ENCODE data around the gene TLX3. TPM values are rescaled to one million over a fixed set of nuclear protein-coding genes. Genes with fewer than 3 reads are reported as not detected.
A peak's percentile ranks its signal among the peaks of the same experiment; 100 is the strongest.

The TLX3 gene
- total RNA-seq, 4 donors from 2014 or later = not detected

DNA sequence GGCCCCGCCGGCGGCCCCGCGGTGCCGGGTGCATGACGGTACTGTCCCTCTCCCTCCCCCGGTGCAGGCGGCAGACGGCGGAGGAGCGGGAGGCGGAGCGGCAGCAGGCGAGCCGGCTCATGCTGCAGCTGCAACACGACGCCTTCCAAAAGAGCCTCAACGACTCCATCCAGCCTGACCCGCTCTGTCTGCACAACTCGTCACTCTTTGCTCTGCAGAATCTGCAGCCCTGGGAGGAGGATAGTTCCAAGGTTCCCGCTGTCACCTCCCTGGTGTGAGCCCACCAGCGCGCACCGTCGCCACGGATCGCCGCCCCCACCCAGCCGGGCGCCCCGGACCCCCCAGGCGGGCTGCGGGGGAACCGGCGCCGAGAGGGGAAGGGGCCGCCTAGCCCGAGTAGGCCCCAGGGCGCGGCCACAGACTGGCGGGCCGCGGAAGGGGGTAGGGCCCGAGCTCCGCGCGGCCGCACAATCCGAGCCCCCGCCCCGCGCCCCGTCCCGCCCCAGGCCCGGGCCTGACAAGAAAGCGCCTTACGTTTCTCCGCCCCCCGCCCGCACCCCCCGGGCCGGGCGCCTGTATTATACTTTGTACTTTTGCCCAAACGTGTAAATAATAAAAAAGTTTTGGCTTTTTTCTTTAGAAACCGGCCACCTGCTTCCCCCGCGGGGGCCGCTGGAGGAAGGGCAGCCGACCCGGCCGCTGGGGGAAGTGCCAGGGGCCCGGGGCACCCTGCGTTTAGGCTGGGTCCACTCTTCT lies 2.5 kb downstream of the TLX3 start:
- no peak for DNase-seq (ENCODE audit: low spot score in 2 of 2)
- no peak overlapping the region for H3K4me3 ChIP-seq (ENCODE audit: low read depth, poor library complexity, severe bottlenecking)
- intact Hi-C loops (cut with DNase I; ENCODE audit: low total_unique reads) = no loop called here
- 1% methylated on average over 45 to 49 of the region's 74 CpGs for WGBS, 2 donors
- TF ChIP-seq, protein P1, sequence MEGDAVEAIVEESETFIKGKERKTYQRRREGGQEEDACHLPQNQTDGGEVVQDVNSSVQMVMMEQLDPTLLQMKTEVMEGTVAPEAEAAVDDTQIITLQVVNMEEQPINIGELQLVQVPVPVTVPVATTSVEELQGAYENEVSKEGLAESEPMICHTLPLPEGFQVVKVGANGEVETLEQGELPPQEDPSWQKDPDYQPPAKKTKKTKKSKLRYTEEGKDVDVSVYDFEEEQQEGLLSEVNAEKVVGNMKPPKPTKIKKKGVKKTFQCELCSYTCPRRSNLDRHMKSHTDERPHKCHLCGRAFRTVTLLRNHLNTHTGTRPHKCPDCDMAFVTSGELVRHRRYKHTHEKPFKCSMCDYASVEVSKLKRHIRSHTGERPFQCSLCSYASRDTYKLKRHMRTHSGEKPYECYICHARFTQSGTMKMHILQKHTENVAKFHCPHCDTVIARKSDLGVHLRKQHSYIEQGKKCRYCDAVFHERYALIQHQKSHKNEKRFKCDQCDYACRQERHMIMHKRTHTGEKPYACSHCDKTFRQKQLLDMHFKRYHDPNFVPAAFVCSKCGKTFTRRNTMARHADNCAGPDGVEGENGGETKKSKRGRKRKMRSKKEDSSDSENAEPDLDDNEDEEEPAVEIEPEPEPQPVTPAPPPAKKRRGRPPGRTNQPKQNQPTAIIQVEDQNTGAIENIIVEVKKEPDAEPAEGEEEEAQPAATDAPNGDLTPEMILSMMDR (IDR thresholded peaks at IDR 0.05) = no peak
- no peak for TF ChIP-seq POLR2A (IDR thresholded peaks at IDR 0.05)

DNA sequence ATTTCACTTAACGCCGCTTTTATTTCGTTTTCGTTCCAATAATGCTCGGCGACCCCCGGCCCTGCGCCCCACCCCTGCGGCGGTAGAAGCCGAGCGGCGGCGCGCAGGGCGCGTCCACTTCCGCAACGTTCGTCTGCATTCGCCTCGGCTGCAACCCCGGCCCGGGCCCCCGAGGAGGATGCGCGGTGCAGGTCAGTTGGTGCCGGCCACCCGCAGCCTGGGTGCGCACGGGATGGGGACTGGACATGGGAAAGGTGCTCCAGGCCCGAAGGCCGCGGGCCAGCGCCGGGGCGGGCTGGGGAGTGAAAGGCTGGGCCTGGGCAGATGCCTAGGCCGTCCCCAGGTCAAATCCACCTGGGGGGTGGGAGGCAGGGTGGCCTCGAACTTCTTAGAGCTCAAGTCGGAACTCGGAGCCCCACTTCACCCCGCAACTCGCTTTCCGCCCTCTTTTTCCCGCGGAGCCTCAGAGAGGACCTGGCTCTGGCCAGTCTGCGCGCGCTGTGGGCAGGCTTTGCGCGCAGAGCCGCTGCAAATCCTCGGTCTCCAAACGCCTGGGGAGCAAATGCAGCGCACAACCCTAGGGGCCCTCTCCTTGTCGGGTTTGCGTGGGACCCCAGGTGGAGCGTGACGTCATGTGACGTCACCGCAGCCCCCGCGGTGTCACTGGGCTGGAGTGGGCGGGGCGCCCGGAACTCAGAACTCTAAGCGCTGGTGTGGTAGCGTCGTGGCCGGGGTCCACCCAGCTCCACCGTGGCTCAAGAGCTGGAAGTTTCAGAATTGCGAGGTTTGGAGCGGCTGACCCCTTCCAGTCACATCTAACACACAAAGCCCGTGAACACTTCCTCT lies 3.3 kb downstream of the TLX3 start:
- no peak overlapping the region for H3K4me3 ChIP-seq (ENCODE audit: low read depth, poor library complexity, severe bottlenecking)
- no peak for DNase-seq (ENCODE audit: low spot score in 2 of 2)
- 8% methylated on average over 53 to 57 of the region's 74 CpGs for WGBS, 2 donors

DNA sequence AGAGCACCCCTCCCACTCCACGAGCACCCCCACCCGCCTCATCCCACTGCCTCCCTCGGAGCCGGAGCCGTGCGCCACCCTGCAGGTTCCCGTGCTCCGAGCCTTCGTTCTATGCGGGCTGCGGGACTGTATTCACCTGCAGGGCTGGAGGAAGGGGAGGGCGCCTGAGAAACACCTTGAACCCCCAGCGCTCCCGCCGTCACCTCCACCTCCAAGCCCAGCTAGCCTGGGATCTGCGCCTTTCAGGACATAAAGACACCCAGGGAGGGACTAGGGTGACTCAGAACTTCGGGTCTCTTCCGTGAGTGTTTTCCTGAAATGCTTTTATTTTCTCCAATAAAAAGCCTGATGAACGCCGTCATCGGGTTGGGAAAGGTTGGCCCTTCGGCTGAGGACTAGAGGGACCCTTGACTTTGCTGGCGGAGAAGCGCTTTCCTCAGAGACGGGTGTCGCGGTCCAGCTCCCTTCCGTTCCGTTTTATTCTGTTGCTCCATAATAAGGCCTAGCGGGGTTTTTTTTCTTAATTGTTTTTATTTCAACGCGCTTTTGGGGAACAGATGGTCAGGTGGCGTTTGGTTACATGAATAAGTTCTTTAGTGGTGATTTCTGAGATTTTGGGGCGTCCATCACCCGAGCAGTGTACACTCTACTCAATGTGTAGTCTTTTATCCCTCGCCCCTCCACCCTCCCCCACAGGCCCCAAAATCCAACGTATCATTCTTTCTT lies 4.6 kb downstream of the TLX3 start:
- no peak overlapping the region for H3K4me3 ChIP-seq (ENCODE audit: low read depth, poor library complexity, severe bottlenecking)
- TF ChIP-seq, protein P1 (IDR thresholded peaks at IDR 0.05) = no peak
- TF ChIP-seq POLR2A (IDR thresholded peaks at IDR 0.05) = no peak
- WGBS, 2 donors = 6 to 11% methylated on average over 36 to 37 of the region's 37 CpGs
- intact Hi-C loops (cut with DNase I; ENCODE audit: low total_unique reads) = no loop called here
- no peak for DNase-seq (ENCODE audit: low spot score in 2 of 2)

More for the DNA sequence above, 3.3 kb downstream of the TLX3 start:
- TF ChIP-seq POLR2A (IDR thresholded peaks at IDR 0.05) = no peak
- TF ChIP-seq, protein P1 (IDR thresholded peaks at IDR 0.05) = no peak
- intact Hi-C loops (cut with DNase I; ENCODE audit: low total_unique reads) = no loop called here

DNA sequence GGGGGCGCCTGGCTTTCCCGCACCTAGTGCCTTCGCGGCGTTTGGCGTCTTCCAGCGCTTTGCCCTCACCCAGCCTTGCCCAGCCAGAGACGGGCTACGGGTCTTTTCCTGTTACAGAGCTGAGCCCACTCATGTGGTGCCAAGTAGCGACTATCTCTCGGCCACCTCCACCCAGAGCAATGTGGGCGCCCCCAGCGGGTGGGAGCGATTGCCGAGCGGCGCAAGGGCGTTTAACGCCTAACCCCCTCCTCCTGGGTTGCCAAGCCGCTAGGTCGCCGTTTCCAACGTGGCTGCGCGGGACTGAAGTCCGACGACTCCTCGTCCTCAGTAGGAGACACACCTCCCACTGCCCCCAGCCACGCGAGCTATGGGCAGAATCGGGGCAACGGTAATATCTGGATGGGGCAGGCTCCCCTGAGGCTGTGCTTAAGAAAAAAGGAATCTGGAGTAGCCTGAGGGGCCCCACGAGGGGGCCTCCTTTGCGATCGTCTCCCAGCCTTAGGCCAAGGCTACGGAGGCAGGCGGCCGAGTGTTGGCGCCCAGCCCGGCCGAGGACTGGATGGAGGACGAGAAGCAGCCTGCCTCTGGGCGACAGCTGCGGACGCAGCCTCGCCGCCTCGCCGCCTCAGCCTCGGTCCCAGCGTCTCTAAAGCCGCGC lies 5.8 kb downstream of the TLX3 start:
- intact Hi-C loops (cut with DNase I; ENCODE audit: low total_unique reads) = no loop called here
- DNase-seq (ENCODE audit: low spot score in 2 of 2) = peak in 1 of 2 donors; percentile 80
- H3K4me3 ChIP-seq (ENCODE audit: low read depth, poor library complexity, severe bottlenecking) = no peak overlapping the region
- TF ChIP-seq POLR2A (IDR thresholded peaks at IDR 0.05) = no peak
- TF ChIP-seq, protein P1 (IDR thresholded peaks at IDR 0.05) = no peak
- WGBS, 2 donors = 4 to 7% methylated on average over 32 to 35 of the region's 53 CpGs

DNA sequence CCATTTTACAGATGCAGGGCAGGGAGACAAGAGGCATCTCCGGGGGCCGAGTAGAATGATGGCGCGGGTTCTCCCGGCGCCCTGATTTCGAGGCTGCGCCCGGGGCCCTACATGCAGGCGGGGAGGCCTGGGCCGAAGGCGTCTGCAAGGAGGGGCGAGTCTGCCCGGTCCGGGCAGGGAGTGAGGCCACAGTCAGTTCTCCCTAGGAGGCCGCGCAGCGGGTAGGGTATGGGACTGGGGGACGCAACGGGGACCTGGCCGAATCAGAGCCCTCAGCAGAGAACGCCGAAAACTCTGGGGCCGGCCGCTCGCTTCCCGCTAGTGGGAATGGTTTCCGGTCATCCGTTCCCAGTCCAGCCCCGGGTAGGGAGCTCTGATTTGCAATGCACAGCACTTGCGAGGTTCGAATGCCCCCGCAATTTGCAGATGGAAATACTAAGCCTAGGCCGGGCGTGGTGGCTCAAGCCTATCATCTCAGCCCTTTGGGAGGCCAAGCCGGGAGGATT lies 6.4 kb downstream of the TLX3 start:
- no peak overlapping the region for H3K4me3 ChIP-seq (ENCODE audit: low read depth, poor library complexity, severe bottlenecking)
- intact Hi-C loops (cut with DNase I; ENCODE audit: low total_unique reads) = no loop called here
- no peak for TF ChIP-seq POLR2A (IDR thresholded peaks at IDR 0.05)
- TF ChIP-seq, protein P1 (IDR thresholded peaks at IDR 0.05) = no peak
- WGBS, 2 donors = 3 to 4% methylated on average over 30 to 34 of the region's 36 CpGs
- DNase-seq (ENCODE audit: low spot score in 2 of 2) = peak in 1 of 2 donors; percentile 82

Measured in lower leg skin (tissue), 4 donors.